Astrocyte (in vitro differentiated cells and primary cell): ENCODE results near the gene BUD13. TPM values are rescaled to one million over a fixed set of nuclear protein-coding genes. Genes with fewer than 3 reads are reported as not detected.

Experiments used
- DNase-seq: peaks from one replicate; pipeline ENCODE4 v3.0.0-alpha.2; 2010; ENCODE audit warnings: low read depth
- FAIRE-seq: peaks from 2 replicates; lab custom pipeline; 2011; peaks lifted over from hg19 to GRCh38; lab: Jason Lieb, UNC
- H2AFZ ChIP-seq: 2 replicates; pipeline ENCODE4 v1.6.0; 2012; ENCODE audit warnings: low read depth, low read length, inconsistent platforms
- H3K27ac ChIP-seq: 2 replicates; pipeline ENCODE4 v1.5.1; 2011; ENCODE audit warnings: low read depth, low read length, inconsistent platforms
- H3K27me3 ChIP-seq: 2 replicates; pipeline ENCODE4 v1.6.0; 2011; ENCODE audit warnings: low read length, inconsistent platforms; ENCODE audit not compliant: insufficient read depth
- H3K36me3 ChIP-seq: 2 replicates; pipeline ENCODE4 v1.5.1; 2011; ENCODE audit warnings: low read length, inconsistent platforms; ENCODE audit not compliant: insufficient read depth
- H3K4me1 ChIP-seq: 2 replicates; pipeline ENCODE4 v1.5.1; 2011; ENCODE audit warnings: low read length, inconsistent platforms; ENCODE audit not compliant: insufficient read depth
- H3K4me2 ChIP-seq: 2 replicates; pipeline ENCODE4 v1.6.0; 2012; ENCODE audit warnings: low read length, inconsistent platforms
- H3K4me3 ChIP-seq: 2 replicates; pipeline ENCODE4 v1.5.1; 2011; ENCODE audit warnings: low read depth, mild to moderate bottlenecking, low read length, inconsistent platforms; ENCODE audit not compliant: insufficient read depth
- H3K79me2 ChIP-seq: 2 replicates; pipeline ENCODE4 v1.6.0; 2012; ENCODE audit warnings: mild to moderate bottlenecking, low read length, inconsistent platforms; ENCODE audit not compliant: insufficient read depth
- H3K9ac ChIP-seq: 2 replicates; pipeline ENCODE4 v1.6.0; 2012; ENCODE audit warnings: mild to moderate bottlenecking, low read length, inconsistent platforms
- H3K9me3 ChIP-seq: 2 replicates; pipeline ENCODE4 v1.5.1; 2012; ENCODE audit warnings: low read depth, mild to moderate bottlenecking, low read length, inconsistent platforms; ENCODE audit not compliant: insufficient read depth
- H4K20me1 ChIP-seq: 2 replicates; pipeline ENCODE4 v1.6.0; 2012; ENCODE audit warnings: low read length, inconsistent platforms; ENCODE audit not compliant: insufficient read depth
- H3K27ac Mint-ChIP-seq: one replicate; pipeline ENCODE4 v1.8.0; 2021; ENCODE audit warnings: mild to moderate bottlenecking, mixed read lengths; ENCODE audit not compliant: unreplicated experiment
- H3K27me3 Mint-ChIP-seq: one replicate; pipeline ENCODE4 v1.8.0; 2021; ENCODE audit warnings: low read depth, mixed read lengths; ENCODE audit not compliant: unreplicated experiment
- H3K36me3 Mint-ChIP-seq: one replicate; pipeline ENCODE4 v1.8.0; 2021; ENCODE audit warnings: low read depth, mixed read lengths; ENCODE audit not compliant: unreplicated experiment
- H3K4me1 Mint-ChIP-seq: one replicate; pipeline ENCODE4 v1.8.0; 2021; ENCODE audit warnings: low read depth, mixed read lengths; ENCODE audit not compliant: unreplicated experiment
- H3K4me3 Mint-ChIP-seq: one replicate; pipeline ENCODE4 v1.8.0; 2021; ENCODE audit warnings: mild to moderate bottlenecking, moderate library complexity, mixed read lengths; ENCODE audit not compliant: unreplicated experiment
- H3K9me3 Mint-ChIP-seq: one replicate; pipeline ENCODE4 v1.8.0; 2021; ENCODE audit warnings: mild to moderate bottlenecking, mixed read lengths; ENCODE audit not compliant: unreplicated experiment
- EZH2 ChIP-seq: IDR thresholded peaks from 2 replicates; pipeline ENCODE4 v1.6.1; 2012; ENCODE audit warnings: mild to moderate bottlenecking, low read length, inconsistent platforms; ENCODE audit not compliant: insufficient read depth
- total RNA-seq: library from RNA; stranded (reverse); gene quantifications from 2 replicates; pipeline ENCODE4 v1.2.1, GENCODE V29; 2021
- TF ChIP-seq, protein P1 (sequence below): IDR thresholded peaks from 2 replicates; pipeline ENCODE4 v1.5.1; 2011; ENCODE audit warnings: low read depth, mild to moderate bottlenecking, inconsistent platforms, low read length, moderate library complexity; ENCODE audit not compliant: insufficient read depth

BUD13 gene
- total RNA-seq, 1 donor from 2014 or later: 9.3 TPM

DNA sequence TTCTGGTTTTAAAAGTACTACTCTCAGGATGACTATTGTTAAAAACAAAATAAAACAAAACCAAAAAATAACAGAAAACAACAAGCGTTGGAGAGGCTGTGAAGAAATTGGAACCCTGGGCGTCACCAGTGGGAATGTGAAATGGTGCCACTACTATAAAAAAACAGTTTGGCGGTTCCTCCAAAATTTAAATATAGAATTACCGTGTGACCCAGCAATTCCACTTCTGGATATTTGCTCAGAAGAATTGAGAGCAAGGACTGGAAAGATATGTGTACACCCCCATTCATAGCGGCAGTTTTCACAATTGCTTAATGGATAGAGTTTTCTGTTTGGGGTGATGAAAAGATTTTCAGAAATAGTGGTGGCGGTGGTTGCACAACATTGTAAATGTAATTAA lies 41.7 kb upstream of the BUD13 start:
- no peak for FAIRE-seq
- no peak overlapping the region for H3K9ac ChIP-seq
- H3K4me3 ChIP-seq: no peak overlapping the region
- H3K36me3 Mint-ChIP-seq: no peaks in the 10 kb centered on the region
- H3K79me2 ChIP-seq: no peaks in the 10 kb centered on the region
- no peaks in the 10 kb centered on the region for H3K9me3 ChIP-seq
- no peaks in the 10 kb centered on the region for H3K36me3 ChIP-seq
- no peak overlapping the region for H2AFZ ChIP-seq
- no peak overlapping the region for H3K4me2 ChIP-seq
- H3K27me3 Mint-ChIP-seq: no peaks in the 10 kb centered on the region
- peaks cover 3% of the 10 kb centered on the region for H3K27me3 ChIP-seq
- H3K27ac ChIP-seq: no peak overlapping the region
- DNase-seq: no peak
- H4K20me1 ChIP-seq: no peaks in the 10 kb centered on the region
- H3K9me3 Mint-ChIP-seq: no peaks in the 10 kb centered on the region
- H3K4me1 Mint-ChIP-seq: no peaks in the 10 kb centered on the region
- no peak for TF ChIP-seq EZH2
- TF ChIP-seq, protein P1, sequence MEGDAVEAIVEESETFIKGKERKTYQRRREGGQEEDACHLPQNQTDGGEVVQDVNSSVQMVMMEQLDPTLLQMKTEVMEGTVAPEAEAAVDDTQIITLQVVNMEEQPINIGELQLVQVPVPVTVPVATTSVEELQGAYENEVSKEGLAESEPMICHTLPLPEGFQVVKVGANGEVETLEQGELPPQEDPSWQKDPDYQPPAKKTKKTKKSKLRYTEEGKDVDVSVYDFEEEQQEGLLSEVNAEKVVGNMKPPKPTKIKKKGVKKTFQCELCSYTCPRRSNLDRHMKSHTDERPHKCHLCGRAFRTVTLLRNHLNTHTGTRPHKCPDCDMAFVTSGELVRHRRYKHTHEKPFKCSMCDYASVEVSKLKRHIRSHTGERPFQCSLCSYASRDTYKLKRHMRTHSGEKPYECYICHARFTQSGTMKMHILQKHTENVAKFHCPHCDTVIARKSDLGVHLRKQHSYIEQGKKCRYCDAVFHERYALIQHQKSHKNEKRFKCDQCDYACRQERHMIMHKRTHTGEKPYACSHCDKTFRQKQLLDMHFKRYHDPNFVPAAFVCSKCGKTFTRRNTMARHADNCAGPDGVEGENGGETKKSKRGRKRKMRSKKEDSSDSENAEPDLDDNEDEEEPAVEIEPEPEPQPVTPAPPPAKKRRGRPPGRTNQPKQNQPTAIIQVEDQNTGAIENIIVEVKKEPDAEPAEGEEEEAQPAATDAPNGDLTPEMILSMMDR: no peak
- H3K4me1 ChIP-seq: no peaks in the 10 kb centered on the region
- no peak overlapping the region for H3K27ac Mint-ChIP-seq
- no peak overlapping the region for H3K4me3 Mint-ChIP-seq

DNA sequence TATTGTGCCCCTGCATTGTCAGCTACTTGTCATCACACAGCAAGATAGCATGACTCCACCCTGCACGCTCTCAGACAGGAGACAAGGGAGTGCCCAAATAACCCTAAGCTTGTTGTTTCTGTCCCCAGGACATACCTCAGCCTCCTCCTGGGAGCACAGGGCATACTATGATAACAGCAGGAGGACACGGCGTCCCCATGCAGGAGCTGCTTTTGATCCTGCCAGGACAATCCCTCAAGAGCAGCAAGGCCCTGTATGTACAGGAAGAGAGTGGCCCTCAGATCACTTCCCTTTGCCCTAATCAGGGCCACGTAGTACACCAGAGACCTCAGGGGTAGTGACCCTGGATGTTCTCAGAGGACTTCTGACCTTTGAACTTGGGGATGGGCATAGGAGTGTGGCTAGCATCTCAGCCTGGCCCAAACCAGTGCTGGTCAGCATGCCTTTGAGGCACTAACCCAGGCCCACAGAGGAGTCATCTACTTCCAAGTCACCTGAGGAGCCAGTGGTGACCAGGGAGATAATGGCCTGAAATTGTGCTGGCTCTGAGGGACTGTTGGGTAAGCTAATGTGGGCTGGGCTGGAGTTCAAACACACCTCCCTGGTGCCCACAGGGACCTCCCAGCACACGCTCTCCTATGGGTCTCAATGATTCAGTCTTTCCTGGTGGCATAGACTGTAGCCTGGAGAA lies 41.1 kb upstream of the BUD13 start:
- H3K9me3 Mint-ChIP-seq: no peaks in the 10 kb centered on the region
- H3K27me3 Mint-ChIP-seq: no peaks in the 10 kb centered on the region
- Histone ChIP-seq H3K27ac (no peak overlapping the region), H3K9me3 (no peaks in the 10 kb centered on the region), H3K4me1 (no peaks in the 10 kb centered on the region), H3K4me2 (no peak overlapping the region), H2AFZ (no peak overlapping the region), H3K9ac (no peak overlapping the region), H3K36me3 (no peaks in the 10 kb centered on the region), H4K20me1 (no peaks in the 10 kb centered on the region), H3K27me3 (peaks cover 3% of the 10 kb centered on the region), H3K4me3 (no peak overlapping the region), H3K79me2 (no peaks in the 10 kb centered on the region)
- H3K27ac Mint-ChIP-seq: no peak overlapping the region
- FAIRE-seq (no peak), DNase-seq (no peak)
- no peaks in the 10 kb centered on the region for H3K4me1 Mint-ChIP-seq
- no peak for TF ChIP-seq EZH2
- TF ChIP-seq, protein P1: no peak
- no peaks in the 10 kb centered on the region for H3K36me3 Mint-ChIP-seq
- no peak overlapping the region for H3K4me3 Mint-ChIP-seq

DNA sequence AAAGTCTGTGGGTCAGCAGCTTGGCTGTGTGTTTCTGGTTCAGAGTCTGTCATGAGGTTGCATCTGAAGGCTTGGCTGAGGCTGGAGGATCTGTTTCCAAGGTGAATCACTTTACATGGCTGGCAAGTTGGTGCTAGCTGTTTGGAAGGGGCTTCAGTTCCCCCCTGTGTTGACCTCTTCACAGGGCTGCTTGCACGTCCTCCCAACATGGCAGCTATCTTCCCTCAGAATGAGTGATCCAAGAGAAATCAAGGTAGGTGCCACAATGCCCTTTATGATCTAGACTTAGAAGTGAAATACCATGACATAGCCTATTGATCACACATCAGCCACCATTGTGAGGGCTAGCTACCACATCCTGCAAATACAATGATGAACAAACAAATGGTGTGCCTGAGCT lies 40.4 kb upstream of the BUD13 start:
- H3K27me3 Mint-ChIP-seq: no peaks in the 10 kb centered on the region
- no peaks in the 10 kb centered on the region for H3K36me3 ChIP-seq
- no peaks in the 10 kb centered on the region for H3K9me3 Mint-ChIP-seq
- no peaks in the 10 kb centered on the region for H3K4me1 ChIP-seq
- no peaks in the 10 kb centered on the region for H3K9me3 ChIP-seq
- no peaks in the 10 kb centered on the region for H3K36me3 Mint-ChIP-seq
- no peak overlapping the region for H3K4me2 ChIP-seq
- no peaks in the 10 kb centered on the region for H3K79me2 ChIP-seq
- H3K27ac Mint-ChIP-seq: no peak overlapping the region
- DNase-seq: no peak
- no peak overlapping the region for H3K4me3 Mint-ChIP-seq
- H2AFZ ChIP-seq: no peak overlapping the region
- peaks cover 3% of the 10 kb centered on the region for H3K27me3 ChIP-seq
- no peaks in the 10 kb centered on the region for H4K20me1 ChIP-seq
- H3K4me3 ChIP-seq: no peak overlapping the region
- no peaks in the 10 kb centered on the region for H3K4me1 Mint-ChIP-seq
- no peak for TF ChIP-seq EZH2
- TF ChIP-seq, protein P1: no peak
- no peak overlapping the region for H3K27ac ChIP-seq
- H3K9ac ChIP-seq: no peak overlapping the region
- no peak for FAIRE-seq
